HG02763 (cell line): ENCODE results near the gene KDM1B.

Experiments
- ATAC-seq: cut with Tn5 transposase; IDR thresholded peaks from one replicate; pipeline ENCODE4 v1.9.1; 2021; ENCODE audit warnings: mild to moderate bottlenecking, moderate library complexity; ENCODE audit not compliant: unreplicated experiment

KDM1B gene

GRCh38 chr6:18260448-18261106 is 105.4 kb downstream of the KDM1B start:
- peak; percentile 37 for ATAC-seq

GRCh38 chr6:18261877-18262276 is 106.7 kb downstream of the KDM1B start:
- ATAC-seq, result no peak

- peak; percentile 50 for ATAC-seq
Measured at GRCh38 chr6:18262702-18263417, 107.6 kb downstream of the KDM1B start.

GRCh38 chr6:18263418-18264218 is 108.4 kb downstream of the KDM1B start:
- ATAC-seq, result peak; percentile 1

- peak; percentile 35 for ATAC-seq
Measured at GRCh38 chr6:18264219-18264922, 109.1 kb downstream of the KDM1B start, which contains the start of gene DEK. Gene DEK, minus strand, starts transcription at chr6:18264530. Its CDS starts 543 bp downstream, at chr6:18263987.

GRCh38 chr6:18264923-18265377 is 109.7 kb downstream of the KDM1B start:
- no peak for ATAC-seq

- no peak for ATAC-seq
Measured at GRCh38 chr6:18265787-18266522, 110.7 kb downstream of the KDM1B start.

- no peak for ATAC-seq
Measured at GRCh38 chr6:18266523-18266912, 111.3 kb downstream of the KDM1B start.

GRCh38 chr6:18268066-18268465 is 112.8 kb downstream of the KDM1B start:
- ATAC-seq, result no peak

GRCh38 chr6:18269253-18269652 is 114.0 kb downstream of the KDM1B start:
- ATAC-seq, result peak; percentile 38

GRCh38 chr6:18269717-18270116 is 114.5 kb downstream of the KDM1B start:
- ATAC-seq, result no peak

GRCh38 chr6:18270216-18270615 is 115.0 kb downstream of the KDM1B start:
- ATAC-seq, result no peak
